Central memory CD8-positive, alpha-beta T cell (primary cell): ENCODE data around the gene SAMD9.

Source experiments
- ATAC-seq: fragments of 150-1000 bp; cut with Tn5 transposase; replicated peaks from 2 replicates; pipeline ENCODE4 v1.10.0; 2022; ENCODE audit warnings: mild to moderate bottlenecking, moderate FRiP score, moderate number of reproducible peaks; ENCODE audit not compliant: poor library complexity, severe bottlenecking; ENCODE audit errors: extremely low read depth
- DNase-seq, 2 donors: peaks; one replicate each; pipeline ENCODE4 v3.0.0; 2021; ENCODE audit warnings: low spot score in 2 of 2
- H3K27ac Mint-ChIP-seq: one replicate; pipeline ENCODE4 v1.8.0; 2022; ENCODE audit warnings: low read depth, mild to moderate bottlenecking, moderate library complexity, mixed read lengths
- H3K27me3 Mint-ChIP-seq: one replicate; pipeline ENCODE4 v1.8.0; 2022; ENCODE audit warnings: mixed read lengths
- H3K36me3 Mint-ChIP-seq: one replicate; pipeline ENCODE4 v1.8.0; 2022; ENCODE audit warnings: mild to moderate bottlenecking, moderate library complexity, mixed read lengths; ENCODE audit not compliant: insufficient read depth
- H3K4me1 Mint-ChIP-seq: one replicate; pipeline ENCODE4 v1.8.0; 2022; ENCODE audit warnings: mixed read lengths
- H3K4me3 Mint-ChIP-seq: one replicate; pipeline ENCODE4 v1.8.0; 2022; ENCODE audit warnings: mild to moderate bottlenecking, moderate library complexity, mixed read lengths
- H3K9me3 Mint-ChIP-seq: one replicate; pipeline ENCODE4 v1.8.0; 2022; ENCODE audit warnings: mixed read lengths

The SAMD9 gene

DNA sequence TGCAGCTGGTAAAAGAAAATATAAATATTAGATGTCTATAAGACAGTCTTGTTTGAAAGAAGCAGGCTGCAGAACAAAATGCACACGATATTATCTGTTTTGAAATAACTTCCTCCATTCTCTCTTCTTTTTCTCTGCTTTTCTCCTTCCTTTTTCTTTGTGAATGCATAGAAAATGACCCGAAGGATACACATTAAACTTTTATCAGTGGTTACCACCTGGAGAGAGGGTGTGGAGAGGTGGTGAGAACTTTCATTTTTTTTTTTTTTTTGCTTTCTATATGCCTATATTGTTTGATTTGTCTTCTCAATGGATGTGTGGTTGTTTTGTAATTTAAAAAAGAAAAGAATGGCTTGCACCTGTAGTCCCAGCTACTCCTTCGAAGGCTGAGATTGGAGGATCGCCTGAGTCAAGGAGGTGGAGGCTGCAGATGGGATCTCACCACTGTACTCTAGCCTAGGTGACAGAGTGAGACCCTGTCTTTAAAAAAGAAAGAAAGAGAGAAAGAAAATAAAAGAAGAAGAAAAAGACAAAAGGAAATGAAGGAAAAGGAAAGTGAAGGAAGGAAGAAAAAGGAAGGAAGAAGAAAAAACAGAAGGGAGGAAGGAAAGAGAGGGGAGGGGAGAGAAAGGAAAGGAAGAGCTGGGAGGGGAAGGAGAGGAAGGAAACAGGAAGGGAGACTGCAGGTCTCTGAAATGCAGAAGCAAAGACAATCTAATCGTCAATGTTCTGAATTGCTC is 64.4 kb downstream of the SAMD9 start:
- no peaks in the 10 kb centered on the region for H3K36me3 Mint-ChIP-seq
- DNase-seq (no peak), ATAC-seq (no peak)
- H3K27me3 Mint-ChIP-seq, result peaks cover 9% of the 10 kb centered on the region
- H3K9me3 Mint-ChIP-seq, result no peaks in the 10 kb centered on the region
- peaks cover 6% of the 10 kb centered on the region for H3K4me1 Mint-ChIP-seq
- peak overlapping the region; percentile 12 for H3K27ac Mint-ChIP-seq
- H3K4me3 Mint-ChIP-seq, result no peak overlapping the region

DNA sequence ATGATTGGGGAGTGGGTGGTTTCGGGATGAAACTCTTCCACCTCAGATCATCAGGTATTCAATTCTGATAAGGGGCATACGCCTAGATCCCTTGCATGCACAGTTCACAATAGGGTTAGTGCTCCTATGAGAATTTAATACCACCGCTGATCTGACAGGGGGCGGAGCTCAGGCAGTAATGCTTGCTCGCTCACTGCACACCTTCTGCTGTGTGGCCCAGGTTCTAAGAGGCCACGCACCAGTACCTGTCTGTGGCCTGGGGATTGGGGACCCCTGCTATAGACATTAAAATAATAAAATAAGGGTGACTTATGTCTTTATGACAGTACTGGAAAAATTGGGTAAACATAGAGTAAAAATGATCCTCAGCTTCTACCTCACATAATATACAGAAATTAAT is 66.1 kb downstream of the SAMD9 start:
- H3K27me3 Mint-ChIP-seq, result peaks cover 9% of the 10 kb centered on the region
- peaks cover 6% of the 10 kb centered on the region for H3K4me1 Mint-ChIP-seq
- H3K36me3 Mint-ChIP-seq, result no peaks in the 10 kb centered on the region
- no peaks in the 10 kb centered on the region for H3K9me3 Mint-ChIP-seq
- ATAC-seq (no peak), DNase-seq (no peak)
- no peak overlapping the region for H3K4me3 Mint-ChIP-seq
- H3K27ac Mint-ChIP-seq, result no peak overlapping the region
